Kidney epithelial cell (primary cell): ENCODE results near the gene TMEM218. TPM values are rescaled to one million over a fixed set of nuclear protein-coding genes. Genes with fewer than 3 reads are reported as not detected.

ENCODE experiments used
- DNase-seq: peaks from one replicate; pipeline ENCODE4 v3.0.0-alpha.2; 2010; ENCODE audit warnings: low read depth
- H3K27me3 ChIP-seq: 2 replicates; pipeline ENCODE4 v1.6.0; 2011; ENCODE audit warnings: low read length; ENCODE audit not compliant: control insufficient read depth, insufficient read depth
- H3K36me3 ChIP-seq: 2 replicates; pipeline ENCODE4 v1.5.1; 2011; ENCODE audit warnings: low read length; ENCODE audit not compliant: control insufficient read depth, insufficient read depth
- H3K4me3 ChIP-seq: 2 replicates; pipeline ENCODE4 v1.5.1; 2011; ENCODE audit warnings: low read depth, mild to moderate bottlenecking, control low read depth, low read length
- total RNA-seq: library from RNA; depleted of rRNA; stranded (reverse); fragments of >200 nt; gene quantifications from 2 replicates; pipeline ENCODE4 v1.2.3, GENCODE V29; 2015
- TF ChIP-seq, protein P1 (sequence below): IDR thresholded peaks from 2 replicates; pipeline ENCODE4 v1.5.1; 2011; ENCODE audit warnings: mild to moderate bottlenecking, moderate library complexity, low read length, control low read depth, inconsistent platforms; ENCODE audit not compliant: insufficient read depth, poor library complexity, severe bottlenecking

TMEM218 gene
- total RNA-seq, 1 donor from 2014 or later: 19.6 TPM

DNA sequence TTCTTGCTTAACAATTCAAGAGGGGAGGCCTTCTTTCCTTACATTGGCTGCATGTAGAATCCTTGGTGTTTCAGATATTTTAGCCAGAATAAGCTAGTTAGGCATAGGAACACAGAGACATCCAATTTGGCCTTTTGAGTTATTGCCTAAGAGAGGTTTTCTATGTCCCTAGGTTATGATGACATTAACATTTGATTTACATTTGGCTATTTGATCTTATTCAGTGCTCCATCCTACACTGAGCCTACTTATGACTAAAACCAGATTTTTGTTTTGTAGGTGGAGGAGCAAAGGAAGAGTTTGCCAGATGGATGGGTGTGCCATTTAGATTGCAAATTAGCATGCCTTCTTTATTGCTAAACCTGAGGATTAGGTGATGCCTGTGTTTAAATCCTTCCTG lies 59.4 kb downstream of the TMEM218 start:
- no peaks in the 10 kb centered on the region for H3K27me3 ChIP-seq
- no peak for DNase-seq
- no peaks in the 10 kb centered on the region for H3K36me3 ChIP-seq
- no peak overlapping the region for H3K4me3 ChIP-seq
- TF ChIP-seq, protein P1, sequence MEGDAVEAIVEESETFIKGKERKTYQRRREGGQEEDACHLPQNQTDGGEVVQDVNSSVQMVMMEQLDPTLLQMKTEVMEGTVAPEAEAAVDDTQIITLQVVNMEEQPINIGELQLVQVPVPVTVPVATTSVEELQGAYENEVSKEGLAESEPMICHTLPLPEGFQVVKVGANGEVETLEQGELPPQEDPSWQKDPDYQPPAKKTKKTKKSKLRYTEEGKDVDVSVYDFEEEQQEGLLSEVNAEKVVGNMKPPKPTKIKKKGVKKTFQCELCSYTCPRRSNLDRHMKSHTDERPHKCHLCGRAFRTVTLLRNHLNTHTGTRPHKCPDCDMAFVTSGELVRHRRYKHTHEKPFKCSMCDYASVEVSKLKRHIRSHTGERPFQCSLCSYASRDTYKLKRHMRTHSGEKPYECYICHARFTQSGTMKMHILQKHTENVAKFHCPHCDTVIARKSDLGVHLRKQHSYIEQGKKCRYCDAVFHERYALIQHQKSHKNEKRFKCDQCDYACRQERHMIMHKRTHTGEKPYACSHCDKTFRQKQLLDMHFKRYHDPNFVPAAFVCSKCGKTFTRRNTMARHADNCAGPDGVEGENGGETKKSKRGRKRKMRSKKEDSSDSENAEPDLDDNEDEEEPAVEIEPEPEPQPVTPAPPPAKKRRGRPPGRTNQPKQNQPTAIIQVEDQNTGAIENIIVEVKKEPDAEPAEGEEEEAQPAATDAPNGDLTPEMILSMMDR: no peak

- DNase-seq: no peak
- Histone ChIP-seq H3K36me3 (no peaks in the 10 kb centered on the region), H3K4me3 (no peak overlapping the region), H3K27me3 (no peaks in the 10 kb centered on the region)
- TF ChIP-seq, protein P1: no peak
Measured at GRCh38 chr11:125049164-125049792, 62.1 kb downstream of the TMEM218 start.

Other genes starting within 250 kb of the TMEM218 start
- gene ROBO3, start 246.2 kb downstream of the TMEM218 start, total RNA-seq: 57.0 and 70.2 TPM in 2 replicates
- 5.1 and 6.3 TPM in 2 replicates for gene ROBO4, start 213.8 kb downstream of the TMEM218 start, total RNA-seq
- not detected in 2 replicates for gene HEPN1, start 192.4 kb downstream of the TMEM218 start, total RNA-seq
- 0.14 and 0.17 TPM in 2 replicates for gene HEPACAM, start 175.6 kb downstream of the TMEM218 start, total RNA-seq
- gene CCDC15, start 157.4 kb downstream of the TMEM218 start, total RNA-seq: 1.4 and 3.1 TPM in 2 replicates
- 0.68 and 1.8 TPM in 2 replicates for gene SLC37A2, start 48.3 kb downstream of the TMEM218 start, total RNA-seq
- gene PKNOX2, start 53.1 kb upstream of the TMEM218 start, total RNA-seq: 0.42 and 0.68 TPM in 2 replicates